ENCODE measurements around the gene TTC9B.

The TTC9B gene

GRCh38 chr19:40232949-40233810, 15.0 kb upstream of the TTC9B start:
- DNase-seq (ENCODE audit: low read depth in 1 of 2, low spot score in 1 of 2) = no peak
- Histone ChIP-seq H3K4me3 (replicated peaks; ENCODE audit: insufficient read depth, low read length) (no peak overlapping the region), H3K27me3 (ENCODE audit: insufficient read depth, poor library complexity, severe bottlenecking) (no peaks in the 10 kb centered on the region), H3K27ac (replicated peaks) (no peak overlapping the region)
- no peak for TF ChIP-seq POLR2AphosphoS5 (IDR thresholded peaks at IDR 0.05; ENCODE audit: low read depth)
- TF ChIP-seq GABPA (IDR thresholded peaks at IDR 0.05; ENCODE audit: low read depth) = no peak
- no peak for TF ChIP-seq SPI1 (IDR thresholded peaks at IDR 0.05; ENCODE audit: borderline replicate concordance, low read depth)
- TF ChIP-seq, protein P1, sequence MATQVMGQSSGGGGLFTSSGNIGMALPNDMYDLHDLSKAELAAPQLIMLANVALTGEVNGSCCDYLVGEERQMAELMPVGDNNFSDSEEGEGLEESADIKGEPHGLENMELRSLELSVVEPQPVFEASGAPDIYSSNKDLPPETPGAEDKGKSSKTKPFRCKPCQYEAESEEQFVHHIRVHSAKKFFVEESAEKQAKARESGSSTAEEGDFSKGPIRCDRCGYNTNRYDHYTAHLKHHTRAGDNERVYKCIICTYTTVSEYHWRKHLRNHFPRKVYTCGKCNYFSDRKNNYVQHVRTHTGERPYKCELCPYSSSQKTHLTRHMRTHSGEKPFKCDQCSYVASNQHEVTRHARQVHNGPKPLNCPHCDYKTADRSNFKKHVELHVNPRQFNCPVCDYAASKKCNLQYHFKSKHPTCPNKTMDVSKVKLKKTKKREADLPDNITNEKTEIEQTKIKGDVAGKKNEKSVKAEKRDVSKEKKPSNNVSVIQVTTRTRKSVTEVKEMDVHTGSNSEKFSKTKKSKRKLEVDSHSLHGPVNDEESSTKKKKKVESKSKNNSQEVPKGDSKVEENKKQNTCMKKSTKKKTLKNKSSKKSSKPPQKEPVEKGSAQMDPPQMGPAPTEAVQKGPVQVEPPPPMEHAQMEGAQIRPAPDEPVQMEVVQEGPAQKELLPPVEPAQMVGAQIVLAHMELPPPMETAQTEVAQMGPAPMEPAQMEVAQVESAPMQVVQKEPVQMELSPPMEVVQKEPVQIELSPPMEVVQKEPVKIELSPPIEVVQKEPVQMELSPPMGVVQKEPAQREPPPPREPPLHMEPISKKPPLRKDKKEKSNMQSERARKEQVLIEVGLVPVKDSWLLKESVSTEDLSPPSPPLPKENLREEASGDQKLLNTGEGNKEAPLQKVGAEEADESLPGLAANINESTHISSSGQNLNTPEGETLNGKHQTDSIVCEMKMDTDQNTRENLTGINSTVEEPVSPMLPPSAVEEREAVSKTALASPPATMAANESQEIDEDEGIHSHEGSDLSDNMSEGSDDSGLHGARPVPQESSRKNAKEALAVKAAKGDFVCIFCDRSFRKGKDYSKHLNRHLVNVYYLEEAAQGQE (IDR thresholded peaks at IDR 0.05; ENCODE audit: insufficient replicate concordance, low read depth) = no peak
- TF ChIP-seq, protein P2, sequence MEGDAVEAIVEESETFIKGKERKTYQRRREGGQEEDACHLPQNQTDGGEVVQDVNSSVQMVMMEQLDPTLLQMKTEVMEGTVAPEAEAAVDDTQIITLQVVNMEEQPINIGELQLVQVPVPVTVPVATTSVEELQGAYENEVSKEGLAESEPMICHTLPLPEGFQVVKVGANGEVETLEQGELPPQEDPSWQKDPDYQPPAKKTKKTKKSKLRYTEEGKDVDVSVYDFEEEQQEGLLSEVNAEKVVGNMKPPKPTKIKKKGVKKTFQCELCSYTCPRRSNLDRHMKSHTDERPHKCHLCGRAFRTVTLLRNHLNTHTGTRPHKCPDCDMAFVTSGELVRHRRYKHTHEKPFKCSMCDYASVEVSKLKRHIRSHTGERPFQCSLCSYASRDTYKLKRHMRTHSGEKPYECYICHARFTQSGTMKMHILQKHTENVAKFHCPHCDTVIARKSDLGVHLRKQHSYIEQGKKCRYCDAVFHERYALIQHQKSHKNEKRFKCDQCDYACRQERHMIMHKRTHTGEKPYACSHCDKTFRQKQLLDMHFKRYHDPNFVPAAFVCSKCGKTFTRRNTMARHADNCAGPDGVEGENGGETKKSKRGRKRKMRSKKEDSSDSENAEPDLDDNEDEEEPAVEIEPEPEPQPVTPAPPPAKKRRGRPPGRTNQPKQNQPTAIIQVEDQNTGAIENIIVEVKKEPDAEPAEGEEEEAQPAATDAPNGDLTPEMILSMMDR (IDR thresholded peaks at IDR 0.05; ENCODE audit: insufficient read depth, low read length) = no peak

DNA sequence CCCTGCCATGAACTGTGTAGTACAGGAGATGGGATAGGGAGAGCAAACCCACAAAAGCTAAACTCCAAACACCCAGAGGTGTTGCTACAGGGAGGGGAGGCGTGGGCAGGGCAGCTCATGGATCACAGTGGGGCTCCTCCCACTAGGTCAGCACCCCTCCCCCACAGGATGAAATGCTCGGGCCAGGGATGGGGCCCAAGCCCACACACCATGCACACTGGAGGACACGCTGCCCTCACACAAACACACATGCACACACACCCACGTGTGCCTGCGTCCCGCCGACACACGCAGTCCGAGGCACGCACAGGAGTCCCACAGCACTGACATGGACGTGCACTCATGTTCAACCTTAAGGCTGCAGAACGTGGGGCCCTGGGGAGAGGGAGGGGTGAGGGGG, 14.3 kb upstream of the TTC9B start:
- DNase-seq (ENCODE audit: low read depth in 1 of 2, low spot score in 1 of 2) = no peak
- Histone ChIP-seq H3K4me3 (replicated peaks; ENCODE audit: insufficient read depth, low read length) (no peak overlapping the region), H3K27me3 (ENCODE audit: insufficient read depth, poor library complexity, severe bottlenecking) (peaks cover 3% of the 10 kb centered on the region), H3K27ac (replicated peaks) (no peak overlapping the region)
- TF ChIP-seq, protein P2 (IDR thresholded peaks at IDR 0.05; ENCODE audit: insufficient read depth, low read length) = no peak
- TF ChIP-seq, protein P1 (IDR thresholded peaks at IDR 0.05; ENCODE audit: insufficient replicate concordance, low read depth) = no peak
- TF ChIP-seq GABPA (IDR thresholded peaks at IDR 0.05; ENCODE audit: low read depth) (no peak), POLR2AphosphoS5 (IDR thresholded peaks at IDR 0.05; ENCODE audit: low read depth) (no peak), SPI1 (IDR thresholded peaks at IDR 0.05; ENCODE audit: borderline replicate concordance, low read depth) (no peak)

DNA sequence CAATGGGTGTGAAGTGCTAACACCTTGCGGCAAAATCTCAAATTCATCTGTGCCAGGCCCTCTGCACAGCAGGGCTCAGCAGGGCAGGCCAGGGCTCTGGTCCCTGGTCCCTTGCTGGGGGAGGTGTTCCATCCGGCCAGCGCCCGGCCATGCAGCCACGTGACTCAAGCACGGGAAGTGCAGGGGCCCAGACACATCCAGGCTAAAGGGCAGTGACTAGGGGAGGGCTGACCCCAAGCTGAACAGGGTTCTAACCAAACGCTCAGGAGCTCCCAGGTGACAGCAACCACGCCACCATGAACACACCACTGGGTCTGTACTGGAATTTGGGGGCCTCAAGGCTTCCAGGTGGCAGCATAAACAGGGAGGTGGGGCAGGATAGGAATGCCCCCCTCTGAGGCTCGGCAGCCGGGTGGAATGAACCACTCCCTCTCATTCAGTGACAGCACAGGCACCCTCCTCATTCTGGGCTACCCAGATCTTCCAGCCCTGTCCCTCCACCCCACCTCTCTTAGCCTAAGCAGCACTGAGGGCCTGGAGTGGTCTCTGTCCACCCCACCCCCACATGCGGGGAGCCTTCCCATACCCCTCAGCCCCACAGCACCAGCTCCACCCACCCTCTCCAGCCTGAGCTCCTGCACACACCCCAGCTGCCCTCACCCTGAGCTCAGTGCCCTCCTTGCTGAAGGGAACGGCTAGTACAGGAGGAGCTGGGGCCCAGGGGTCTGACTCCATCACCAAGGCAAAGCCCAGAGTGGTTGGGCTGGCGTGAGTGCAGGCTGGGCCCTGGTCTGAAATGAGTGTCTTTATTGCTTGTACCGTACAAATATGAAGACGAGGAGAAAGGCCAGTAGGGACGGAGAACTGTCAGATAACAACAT, 13.6 kb upstream of the TTC9B start:
- TF ChIP-seq POLR2AphosphoS5 (IDR thresholded peaks at IDR 0.05; ENCODE audit: low read depth) (no peak), GABPA (IDR thresholded peaks at IDR 0.05; ENCODE audit: low read depth) (no peak), SPI1 (IDR thresholded peaks at IDR 0.05; ENCODE audit: borderline replicate concordance, low read depth) (no peak)
- TF ChIP-seq, protein P1 (IDR thresholded peaks at IDR 0.05; ENCODE audit: insufficient replicate concordance, low read depth) = no peak
- TF ChIP-seq, protein P2 (IDR thresholded peaks at IDR 0.05; ENCODE audit: insufficient read depth, low read length) = no peak
- DNase-seq (ENCODE audit: low read depth in 1 of 2, low spot score in 1 of 2) = no peak
- H3K27me3 ChIP-seq (ENCODE audit: insufficient read depth, poor library complexity, severe bottlenecking) = peaks cover 9% of the 10 kb centered on the region
- H3K4me3 ChIP-seq (replicated peaks; ENCODE audit: insufficient read depth, low read length) = no peak overlapping the region
- H3K27ac ChIP-seq (replicated peaks) = no peak overlapping the region
